ENCODE results near the gene IRS1. TPM values are rescaled to one million over a fixed set of nuclear protein-coding genes. Genes with fewer than 3 reads are reported as not detected.

IRS1 gene
- polyA plus RNA-seq, 1 donor = 11.7 TPM

DNA sequence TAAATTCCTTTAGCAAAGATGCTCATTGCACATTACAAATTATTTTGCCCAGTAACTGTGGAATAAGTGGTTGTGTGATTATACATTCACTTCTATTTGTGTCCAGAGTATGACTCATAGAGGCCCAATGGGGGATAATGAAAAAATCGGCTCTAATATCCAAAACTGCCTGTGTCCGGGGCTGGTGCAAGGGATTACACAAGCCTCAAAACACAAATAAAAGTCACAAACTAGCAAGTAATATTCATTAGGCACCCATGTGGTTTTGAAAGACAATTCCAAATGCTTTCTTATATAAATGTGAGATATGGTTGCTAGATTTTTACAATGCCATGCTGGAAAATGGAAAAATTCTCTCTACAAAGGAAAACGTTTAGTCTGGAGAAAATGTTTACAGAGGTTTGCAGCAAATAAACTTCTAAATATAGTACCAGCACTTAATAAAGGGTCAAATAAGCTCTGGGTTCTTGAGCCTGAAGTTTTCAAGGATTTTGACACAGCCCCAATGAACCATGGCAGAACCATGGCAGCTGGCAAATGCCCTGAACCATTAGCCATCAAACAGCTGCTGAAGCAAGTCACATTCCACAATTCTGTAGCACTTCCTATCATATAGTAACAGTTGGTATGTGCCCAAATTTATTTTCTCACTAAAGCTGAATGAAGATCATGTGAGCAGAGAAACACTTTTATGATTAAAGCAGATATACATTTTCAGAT lies 40.5 kb downstream of the IRS1 start:
- DNase-seq = no peak

DNA sequence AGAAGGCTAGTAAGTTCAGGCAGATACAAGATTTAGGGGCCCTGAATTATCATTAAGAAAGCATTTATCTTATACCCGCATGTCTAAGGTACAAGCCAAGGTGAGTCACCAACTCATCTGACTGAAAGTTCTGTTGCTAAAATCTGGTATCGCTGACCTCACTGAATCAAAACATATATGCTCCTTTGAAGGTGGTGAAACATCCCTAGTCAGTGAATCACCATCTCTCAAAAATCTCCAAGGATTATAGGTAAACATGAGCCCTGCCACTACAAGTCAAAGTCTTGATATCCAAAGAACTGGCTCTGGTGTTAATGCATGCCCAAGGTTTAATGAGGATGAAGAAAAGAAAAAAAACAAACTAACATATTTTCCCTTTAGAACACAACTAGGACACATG lies 43.5 kb downstream of the IRS1 start:
- DNase-seq = no peak

DNA sequence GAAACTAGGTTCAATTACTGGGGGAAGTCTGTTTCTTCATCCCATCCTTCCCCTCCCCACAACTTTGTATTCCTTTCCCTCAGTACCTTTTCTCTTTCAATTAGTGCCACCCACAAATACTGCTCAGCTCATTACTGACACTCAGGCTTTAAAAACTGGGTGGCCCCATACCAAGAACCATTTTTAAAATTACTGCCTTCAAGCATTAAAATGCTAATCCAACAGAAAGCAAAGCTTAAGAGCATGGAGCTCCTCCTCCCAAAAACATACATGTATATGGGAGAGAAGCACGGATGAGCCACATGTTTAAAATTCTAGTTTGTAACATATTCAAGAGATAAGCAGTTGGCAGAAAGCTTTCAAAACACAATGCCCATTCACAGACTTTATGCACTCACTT lies 44.0 kb downstream of the IRS1 start:
- no peak for DNase-seq

DNA sequence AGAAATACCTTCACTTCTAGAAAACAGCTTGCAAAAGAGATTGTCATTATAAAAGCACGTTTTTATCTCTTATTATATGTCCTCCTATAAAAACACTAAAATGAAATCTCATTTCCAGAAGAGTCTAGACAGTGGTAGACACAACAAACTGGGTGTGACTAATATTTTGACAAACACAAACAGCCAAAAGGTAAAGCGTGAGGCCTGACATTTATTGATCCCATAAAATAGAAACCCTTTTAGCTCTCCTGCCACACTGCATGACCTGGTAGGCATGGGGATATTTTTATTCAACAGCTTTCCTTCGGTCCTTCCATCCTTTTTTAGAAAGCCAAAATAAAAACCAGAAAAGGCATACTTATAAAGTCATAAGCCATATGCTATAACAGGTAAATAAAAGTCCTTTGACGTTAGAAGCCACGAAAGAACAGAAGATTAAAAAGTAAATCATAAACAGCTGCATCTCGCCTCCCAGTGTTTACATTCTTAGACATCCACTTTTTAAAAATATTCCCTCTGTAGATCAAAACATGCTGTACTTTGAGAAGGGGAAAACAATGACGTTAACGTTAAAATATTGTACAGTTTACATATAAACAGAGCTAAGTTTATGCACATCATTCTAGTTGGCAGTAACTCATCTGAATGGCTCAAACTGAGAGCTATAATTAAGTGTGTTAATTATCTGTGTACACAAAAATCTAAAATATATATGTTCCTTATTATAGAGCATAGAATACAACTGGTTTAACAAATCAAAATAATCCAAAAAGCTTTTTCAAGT lies 44.6 kb downstream of the IRS1 start:
- DNase-seq = no peak

DNA sequence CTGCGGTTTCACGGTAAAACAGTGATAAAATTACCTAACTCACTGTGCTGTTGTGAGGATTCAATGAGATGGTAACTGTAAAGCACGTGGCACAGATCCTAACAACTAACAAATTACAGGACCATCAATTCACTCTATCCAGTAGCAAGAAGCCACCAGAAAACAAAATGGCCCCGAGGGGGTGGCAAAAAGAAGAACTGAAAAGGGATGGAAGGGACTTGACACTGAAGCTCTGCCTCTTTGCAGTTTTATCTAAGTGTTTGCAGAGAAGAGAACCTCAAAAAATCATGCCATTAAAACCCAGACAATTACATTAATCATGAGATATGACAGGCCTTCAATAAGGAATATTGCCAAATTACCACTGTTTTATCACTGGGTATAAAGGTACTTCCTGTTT lies 46.7 kb downstream of the IRS1 start:
- DNase-seq = no peak

DNA sequence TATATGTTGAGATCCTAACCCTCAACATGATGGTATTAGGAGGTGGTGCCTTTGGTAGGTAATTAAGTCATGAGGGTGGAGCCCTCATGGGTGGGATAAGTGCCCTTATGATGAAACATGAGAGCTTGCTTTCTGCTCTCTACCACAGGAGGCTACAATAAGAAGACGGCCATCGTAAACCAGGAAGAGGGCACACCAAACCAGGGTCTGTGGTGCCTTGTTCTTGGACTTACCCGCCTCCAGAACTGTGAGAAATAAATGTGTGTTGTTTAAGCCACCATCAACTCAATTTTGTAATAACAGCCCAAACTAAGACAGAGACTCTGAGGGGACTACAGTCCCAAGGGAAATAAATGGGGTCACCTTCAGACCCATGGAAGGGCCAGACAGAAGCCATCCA lies 52.3 kb downstream of the IRS1 start:
- DNase-seq = no peak

DNA sequence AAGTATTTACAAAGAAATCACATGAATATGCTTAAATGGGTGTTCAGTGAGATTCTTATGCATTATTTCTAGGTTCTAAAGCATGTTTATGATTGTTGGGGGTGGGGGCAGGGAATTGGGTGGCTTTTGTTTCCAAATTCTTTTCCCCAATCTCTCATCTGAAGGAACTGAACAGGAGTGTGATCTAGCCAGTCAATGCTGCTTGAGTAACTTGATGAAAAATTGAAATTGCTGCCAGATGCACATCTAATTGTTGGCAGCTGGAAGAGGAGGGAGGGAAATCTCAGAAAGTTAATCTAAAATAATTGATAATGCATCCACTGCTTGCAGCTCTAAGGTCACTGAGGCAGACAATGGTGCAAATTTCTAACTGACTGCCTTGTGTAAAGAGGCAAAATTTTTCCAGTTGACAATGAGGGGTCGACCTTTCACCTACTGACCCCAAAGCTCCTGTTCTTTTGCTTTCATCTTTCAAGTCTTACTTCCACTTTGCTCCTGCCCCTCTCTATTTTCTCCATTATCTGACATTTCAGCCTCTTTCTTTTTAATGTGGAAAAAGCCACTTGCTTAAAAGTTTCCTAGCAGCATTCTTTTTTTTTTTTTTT lies 53.3 kb downstream of the IRS1 start:
- no peak for DNase-seq

DNA sequence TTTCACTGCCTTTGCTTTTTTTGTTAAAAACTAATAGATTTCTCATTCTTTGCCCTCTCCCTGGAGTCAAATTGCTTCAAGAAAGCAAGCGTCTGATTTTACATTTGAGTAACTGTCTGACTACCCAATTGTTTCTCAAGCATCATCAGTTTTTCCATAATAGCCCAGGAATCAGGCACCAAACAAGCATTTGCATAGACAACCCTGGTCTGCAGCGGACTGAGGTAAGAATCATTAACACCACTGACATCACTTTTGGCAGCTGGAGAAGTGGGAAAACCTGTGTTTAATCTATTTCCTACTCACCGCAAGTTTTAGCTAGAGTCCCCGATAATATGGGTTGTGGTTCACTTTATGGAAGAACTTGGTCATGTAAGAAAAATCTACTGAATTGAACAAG lies 55.7 kb downstream of the IRS1 start:
- DNase-seq = no peak

DNA sequence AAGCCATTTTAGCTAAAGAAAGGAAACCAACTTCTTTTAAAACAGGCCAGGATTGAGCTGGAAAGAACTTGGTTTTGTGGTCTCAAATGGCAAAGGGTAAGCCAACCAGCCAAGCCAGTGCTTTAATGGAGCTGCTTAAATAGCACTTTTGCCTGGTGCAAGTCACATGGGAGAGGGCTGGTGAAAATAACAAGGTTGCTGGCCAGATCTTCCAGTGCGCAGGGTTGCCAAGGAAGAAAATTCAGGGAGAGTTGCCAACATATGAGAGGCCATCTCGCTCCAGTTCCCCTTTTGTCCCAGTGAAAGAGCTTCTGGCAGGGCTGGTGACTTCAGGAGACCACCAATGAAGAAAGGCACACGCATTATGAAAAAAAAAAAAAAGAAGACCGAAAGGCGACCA lies 57.3 kb downstream of the IRS1 start:
- no peak for DNase-seq

DNA sequence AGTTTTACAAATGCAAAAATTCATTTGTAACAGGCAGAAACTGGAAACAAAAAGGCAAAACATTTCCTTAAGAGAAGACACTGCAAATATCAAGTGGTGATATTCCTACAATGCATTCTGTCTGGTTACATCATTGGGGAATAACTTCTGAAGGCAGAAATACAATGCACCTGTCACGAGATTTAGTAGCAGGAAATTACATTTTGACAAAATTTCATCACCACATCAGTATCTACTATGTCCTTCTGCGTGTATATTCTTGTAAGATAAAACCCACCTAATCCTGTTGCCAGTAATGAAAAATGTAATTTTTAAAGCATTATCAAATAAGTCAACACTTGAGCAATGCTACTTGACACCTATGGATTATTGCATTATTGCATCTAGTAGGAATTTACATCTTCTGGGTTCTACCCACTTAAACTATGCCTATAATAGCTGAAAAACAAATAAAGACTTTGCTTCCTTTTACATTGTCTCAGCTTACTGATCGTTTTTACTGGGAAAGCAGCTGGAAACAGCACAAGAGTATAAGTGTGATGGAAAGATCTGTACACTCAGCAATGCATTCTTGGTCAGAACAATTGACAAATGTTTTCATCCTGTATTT lies 59.5 kb downstream of the IRS1 start:
- no peak for DNase-seq

DNA sequence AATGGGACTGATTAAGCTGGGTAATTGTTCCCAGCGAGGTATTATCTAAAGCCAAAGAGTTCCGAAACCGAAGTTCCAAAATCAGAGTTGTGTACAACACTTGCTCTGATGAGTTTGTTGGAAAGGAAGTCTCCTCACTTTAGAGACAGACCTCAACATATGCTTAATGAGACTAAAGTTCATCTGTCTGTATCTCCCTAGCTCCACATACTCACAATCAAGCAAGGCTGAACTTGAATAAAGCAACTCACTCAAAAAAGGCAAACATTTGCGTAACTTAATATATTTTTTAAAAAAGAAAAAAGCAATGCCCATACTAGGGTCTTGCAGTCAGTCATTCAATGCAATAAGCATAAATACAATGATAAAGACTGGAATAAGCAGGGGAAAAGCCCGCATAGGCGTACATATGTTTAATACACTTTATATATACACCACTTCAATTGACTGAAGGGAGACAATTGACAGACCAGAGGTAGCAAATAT lies 60.0 kb downstream of the IRS1 start:
- no peak for DNase-seq

DNA sequence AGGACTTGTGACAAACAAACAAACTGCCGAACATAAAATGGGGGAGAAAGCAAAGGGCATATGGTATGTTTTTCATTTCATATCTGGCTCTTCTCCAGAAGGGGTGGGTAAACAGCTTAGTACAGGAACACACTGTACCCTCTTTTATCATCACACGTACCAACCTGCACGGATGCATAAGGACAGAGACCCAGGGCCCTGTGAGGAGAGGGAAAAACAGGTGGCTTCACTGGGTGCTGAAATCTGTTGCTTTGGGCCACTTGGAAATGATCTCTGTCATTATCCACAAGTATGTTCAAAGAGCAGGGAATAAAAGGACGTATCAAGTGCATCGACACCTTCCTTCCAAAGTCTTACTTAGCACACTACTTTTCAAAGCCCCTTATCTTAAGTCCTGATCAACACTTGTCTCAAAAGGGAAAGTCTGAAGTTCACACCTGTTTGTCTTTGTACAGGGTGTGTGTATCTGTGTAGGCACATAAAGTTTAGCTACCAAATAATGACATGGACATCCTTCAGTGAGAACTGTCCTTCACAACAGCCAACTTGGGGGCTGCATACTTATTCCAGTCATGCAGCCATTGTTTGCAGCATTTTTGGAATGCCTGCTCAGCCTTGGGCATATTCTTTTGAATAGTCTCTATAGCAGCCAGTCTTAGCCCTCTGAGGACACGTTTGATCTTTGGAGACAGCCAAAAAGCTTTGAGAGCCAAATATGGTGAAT lies 60.6 kb downstream of the IRS1 start:
- no peak for DNase-seq

DNA sequence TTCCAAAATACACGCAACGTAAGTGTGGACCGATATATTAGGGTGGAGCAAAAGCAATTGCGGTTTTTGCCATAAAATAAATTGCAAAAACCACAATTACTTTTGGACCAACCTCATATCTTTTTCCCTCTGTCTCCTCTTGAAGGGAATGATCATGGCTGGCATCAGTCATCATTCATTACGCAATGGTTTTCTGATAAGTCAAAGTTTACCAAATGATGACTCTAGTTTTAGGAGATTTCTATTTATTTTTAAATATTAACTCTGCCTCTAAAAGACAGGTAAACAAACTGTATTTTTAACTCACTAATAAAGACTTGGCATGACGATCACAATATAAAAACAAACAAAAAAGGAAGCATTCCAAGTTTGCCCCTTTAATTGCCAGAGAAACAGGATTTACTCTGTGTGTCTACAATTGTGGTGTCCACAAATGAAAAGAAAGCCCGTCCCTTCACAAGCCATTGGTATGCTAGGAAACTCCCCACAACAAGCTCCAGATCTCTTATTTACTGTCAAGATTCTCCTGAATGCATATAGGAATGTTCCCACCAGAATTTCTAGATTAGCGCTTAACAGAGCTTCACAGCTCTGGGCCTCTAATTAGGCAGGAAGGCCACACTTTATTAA lies 61.3 kb downstream of the IRS1 start:
- no peak for DNase-seq

DNA sequence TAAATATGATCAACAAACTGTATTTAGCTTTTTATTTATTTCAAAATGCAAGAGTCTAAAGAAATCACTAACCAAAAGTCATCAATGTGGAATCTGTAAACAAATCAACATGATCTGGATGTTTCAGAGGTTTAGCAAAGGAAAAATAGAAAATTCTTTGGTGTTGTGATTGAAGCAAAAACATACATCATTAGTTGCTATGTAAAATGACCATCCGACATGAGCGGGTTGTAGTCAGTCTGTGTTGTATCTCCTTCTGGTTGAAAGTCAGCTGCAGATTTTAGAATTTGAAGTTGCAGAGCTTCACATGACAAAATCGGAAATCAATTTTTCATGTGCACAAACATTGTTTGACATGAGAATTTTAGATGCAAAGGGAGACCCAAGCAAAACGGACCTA lies 63.2 kb downstream of the IRS1 start:
- DNase-seq = no peak

DNA sequence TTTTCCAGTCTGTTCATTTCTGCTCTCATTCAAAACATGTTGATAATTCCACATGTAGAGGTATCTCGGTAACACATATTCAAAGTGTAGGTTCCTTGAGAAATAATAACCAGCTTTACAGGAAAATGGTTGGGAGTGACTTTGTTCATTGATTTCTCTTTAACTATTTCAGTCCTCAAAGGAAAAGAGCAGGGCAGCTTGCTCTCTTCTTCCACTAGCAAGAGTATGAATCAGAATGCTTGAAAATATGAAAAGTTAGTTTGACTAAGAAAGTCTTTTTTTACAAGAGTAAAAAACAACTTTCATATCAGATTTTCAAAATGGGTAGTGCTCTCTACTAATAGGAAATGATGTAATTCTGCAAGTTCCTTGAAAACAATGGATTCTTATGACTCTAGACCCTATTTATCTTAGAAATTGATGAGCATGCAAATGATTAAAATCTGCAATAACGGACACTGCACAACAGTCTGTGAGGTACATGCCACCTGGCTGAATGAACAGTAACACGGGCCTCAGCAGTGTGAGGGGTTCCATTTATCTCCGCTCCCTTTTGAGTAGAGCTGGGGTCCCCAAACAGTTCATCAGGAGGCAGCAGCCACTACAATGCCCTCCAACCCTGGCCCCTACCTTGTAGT lies 65.6 kb downstream of the IRS1 start:
- DNase-seq = no peak

DNA sequence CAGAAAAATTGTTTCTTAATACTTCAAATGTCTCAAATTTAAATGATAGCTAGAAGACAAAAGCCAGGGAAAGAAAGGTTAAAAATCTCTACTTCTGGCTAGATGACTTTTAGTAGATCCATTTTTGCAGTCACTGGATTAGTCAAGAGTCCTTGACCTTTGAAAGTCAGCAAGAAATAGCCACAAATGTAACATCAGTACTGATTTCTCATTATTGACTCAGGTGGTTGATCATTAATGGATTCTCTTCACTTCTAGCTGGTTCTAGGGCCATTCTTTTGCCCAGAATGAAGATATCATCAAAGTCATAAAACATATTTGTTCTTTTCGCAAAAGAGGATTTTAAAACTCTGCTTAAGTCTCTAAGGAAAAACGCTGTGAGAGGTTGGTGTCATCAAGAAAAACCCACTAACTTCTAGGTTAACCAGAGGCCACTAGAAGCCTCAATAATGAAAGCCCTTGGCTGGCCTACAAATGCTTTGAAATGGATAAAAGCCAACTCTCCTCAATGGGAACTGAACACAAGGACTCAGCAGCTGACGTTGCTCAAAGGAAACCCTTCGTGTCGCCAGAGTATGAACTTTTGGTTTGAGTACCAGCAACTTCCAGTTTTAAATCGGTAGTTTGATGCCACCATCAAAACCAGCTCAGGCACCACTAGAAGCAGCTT lies 66.3 kb downstream of the IRS1 start:
- DNase-seq = no peak

DNA sequence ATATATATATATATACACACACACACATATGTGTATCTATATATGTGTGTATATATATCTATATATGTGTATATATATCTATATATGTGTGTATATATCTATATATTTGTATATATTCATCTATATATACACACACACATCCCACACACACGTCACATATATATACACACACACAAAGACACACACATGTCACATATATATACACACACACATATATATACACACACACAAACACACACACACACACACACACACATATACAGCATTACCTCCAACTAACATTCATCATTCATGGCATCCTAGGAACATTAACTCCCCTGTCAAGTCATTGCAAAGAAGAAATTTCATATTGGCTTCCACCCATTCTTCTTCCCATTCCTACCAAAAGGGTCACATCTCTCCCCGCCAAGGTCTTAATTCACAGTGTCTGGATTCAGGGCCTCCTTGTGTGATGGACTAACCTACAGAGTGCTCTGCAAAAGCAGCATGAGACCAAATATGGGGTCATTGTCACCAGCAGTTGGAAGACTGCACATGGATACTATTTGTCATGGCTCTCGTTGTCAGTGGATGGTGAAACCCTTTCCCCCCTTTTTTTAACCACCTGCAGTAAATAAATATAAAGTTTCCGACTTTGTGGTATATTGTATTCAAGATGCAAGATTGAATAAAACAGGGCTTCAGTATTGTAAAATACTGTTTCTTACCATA lies 67.0 kb downstream of the IRS1 start:
- no peak for DNase-seq

DNA sequence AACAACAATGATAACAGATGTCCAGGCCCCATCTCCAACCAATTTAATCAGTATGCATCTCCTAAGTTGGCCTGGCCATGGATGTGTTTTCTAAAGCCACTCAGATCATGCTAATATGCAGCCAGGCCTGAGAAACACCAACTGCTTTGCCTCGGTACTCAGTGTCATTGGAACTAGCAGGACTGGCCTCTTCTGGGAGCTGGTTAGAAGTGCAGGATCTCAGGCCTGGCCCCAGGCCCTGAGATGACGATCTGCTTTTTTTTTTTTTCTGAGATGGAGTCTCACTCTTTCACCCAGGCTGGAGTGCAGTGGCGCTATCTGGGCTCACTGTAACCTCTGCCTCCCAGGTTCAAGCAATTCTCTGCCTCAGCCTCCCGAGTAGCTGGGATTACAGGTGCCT lies 69.1 kb downstream of the IRS1 start:
- DNase-seq = no peak

DNA sequence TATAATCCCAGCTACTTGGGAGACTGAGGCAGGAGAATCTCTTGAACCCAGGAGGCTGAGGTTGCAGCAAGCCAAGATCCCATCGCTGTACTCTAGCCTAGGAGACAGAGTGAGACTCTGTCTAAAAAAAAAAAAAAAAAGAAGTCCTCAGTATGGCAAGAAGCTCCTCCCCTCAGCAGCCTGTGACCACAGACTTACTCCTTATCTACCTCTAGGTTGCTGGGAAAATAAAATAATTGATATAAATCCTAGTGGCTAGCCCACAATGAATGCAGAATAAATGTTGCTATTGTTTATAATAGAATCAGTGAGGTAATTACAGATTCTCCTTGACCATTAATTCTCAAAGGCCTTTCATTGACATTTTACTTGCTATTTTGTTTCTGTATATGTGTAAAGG lies 70.6 kb downstream of the IRS1 start:
- DNase-seq = no peak

DNA sequence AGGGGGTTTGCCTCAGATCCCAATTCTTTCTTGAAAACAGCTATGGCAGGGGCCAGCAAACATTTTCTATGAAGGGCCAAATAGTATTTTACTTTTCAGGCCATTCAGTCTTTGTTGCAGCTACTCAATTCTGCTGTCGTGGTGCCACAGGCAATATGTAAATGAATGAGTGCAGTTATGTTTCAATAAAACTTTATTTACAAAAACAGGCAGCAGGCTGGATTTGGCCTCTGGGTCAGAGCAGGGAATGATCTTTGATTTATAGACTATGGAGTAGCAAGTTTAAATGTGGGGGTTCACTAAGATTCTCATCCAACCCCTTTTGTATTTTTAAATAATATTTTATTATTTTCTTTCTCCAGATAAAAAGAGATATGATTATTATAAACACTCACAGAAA lies 72.4 kb downstream of the IRS1 start:
- no peak for DNase-seq

Measured in left kidney (tissue), 2 donors.